Endothelial cell of umbilical vein (primary cell): ENCODE results near the gene METTL6. TPM values are rescaled to one million over a fixed set of nuclear protein-coding genes. Genes with fewer than 3 reads are reported as not detected.

Experiments used
- BruUV-seq: library from RNA; stranded (reverse); fragments of 400-500 nt; replicated peaks from 2 replicates; lab custom pipeline; 2021; lab: Mats Ljungman, UMichigan
- CTCF ChIA-PET: fragments of 300-600, 350-600 bp; sonication (Branson Sonifier 250); formaldehyde crosslinking; loops from one replicate; lab custom pipeline; 2021; ENCODE audit warnings: antibody characterized with exemption, inconsistent platforms; lab: Charles Lee
- POLR2A ChIA-PET: fragments of 300-600, 350-600 bp; sonication (Branson Sonifier 250); formaldehyde crosslinking; loops from one replicate; lab custom pipeline; 2021; ENCODE audit warnings: antibody characterized with exemption, inconsistent platforms; lab: Charles Lee
- DNase-seq: peaks from one replicate; pipeline ENCODE4 v3.0.0-alpha.2; 2011; ENCODE audit warnings: low read depth, low spot score
- FAIRE-seq: peaks from 2 replicates; lab custom pipeline; 2011; peaks lifted over from hg19 to GRCh38; lab: Jason Lieb, UNC
- H2AFZ ChIP-seq: 2 replicates; pipeline ENCODE4 v1.6.0; 2012; ENCODE audit warnings: low read depth, low read length, control low read depth, inconsistent platforms
- H3K27ac ChIP-seq: 2 replicates; pipeline ENCODE4 v1.5.1; 2011; ENCODE audit warnings: low read depth, mild to moderate bottlenecking, control low read depth, low read length, moderate library complexity; ENCODE audit not compliant: insufficient read depth
- H3K27me3 ChIP-seq, 2 experiments: 2 replicates each; pipeline versions ENCODE4 v1.6.0 to v1.6.1; 2011; ENCODE audit warnings: low read length in 2 of 2, mixed read lengths in 1 of 2; ENCODE audit not compliant: control insufficient read depth in 2 of 2, insufficient read depth in 2 of 2
- H3K36me3 ChIP-seq, 2 experiments: 2 replicates in 1 of 2; 3 replicates in 1 of 2; pipeline ENCODE4 v1.5.1; 2011; ENCODE audit warnings: low read length in 2 of 2, mild to moderate bottlenecking in 1 of 2, moderate library complexity in 1 of 2; ENCODE audit not compliant: control insufficient read depth in 2 of 2, insufficient read depth in 2 of 2; ENCODE audit errors: extremely low read depth in 1 of 2
- H3K4me1 ChIP-seq: 3 replicates; pipeline ENCODE4 v1.5.1; 2011; ENCODE audit warnings: mild to moderate bottlenecking, low read length; ENCODE audit not compliant: control insufficient read depth, insufficient read depth; ENCODE audit errors: extremely low read depth
- H3K4me2 ChIP-seq: 2 replicates; pipeline ENCODE4 v1.6.1; 2011; ENCODE audit warnings: low read length, control low read depth, mixed read lengths; ENCODE audit not compliant: insufficient read depth
- H3K4me3 ChIP-seq, 3 experiments: fragments of 200-600 bp in 1 of 3; sonication (generic), shearing (Covaris generic) in 1 of 3; replicated peaks in 1 of 3; 2 replicates each; pipeline ENCODE4 v1.5.1; 2011 to 2016; ENCODE audit warnings: control low read depth in 3 of 3, low read length in 3 of 3, mild to moderate bottlenecking in 2 of 3, inconsistent platforms in 1 of 3, low read depth in 1 of 3, moderate library complexity in 1 of 3; ENCODE audit not compliant: insufficient read depth in 1 of 3
- H3K79me2 ChIP-seq: 2 replicates; pipeline ENCODE4 v1.6.0; 2012; ENCODE audit warnings: low read length, inconsistent platforms; ENCODE audit not compliant: control insufficient read depth, insufficient read depth
- H3K9ac ChIP-seq: replicated peaks from 2 replicates; pipeline ENCODE3; 2011; ENCODE audit warnings: low read length, control low read depth; ENCODE audit not compliant: insufficient read depth; ENCODE audit errors: extremely low read depth
- H3K9me1 ChIP-seq: replicated peaks from 3 replicates; pipeline ENCODE4 v1.6.0; 2011; ENCODE audit warnings: mild to moderate bottlenecking, low read length; ENCODE audit not compliant: control insufficient read depth, insufficient read depth; ENCODE audit errors: extremely low read depth
- H3K9me3 ChIP-seq: replicated peaks from 2 replicates; pipeline ENCODE4 v1.5.1; 2012; ENCODE audit warnings: low read length, inconsistent platforms; ENCODE audit not compliant: control insufficient read depth, insufficient read depth
- H4K20me1 ChIP-seq: replicated peaks from 2 replicates; pipeline ENCODE3; 2011; ENCODE audit warnings: mild to moderate bottlenecking, low read length; ENCODE audit not compliant: control insufficient read depth, insufficient read depth; ENCODE audit errors: extremely low read depth
- EZH2 ChIP-seq: IDR thresholded peaks from 2 replicates; pipeline ENCODE4 v1.6.1; 2012; ENCODE audit warnings: borderline replicate concordance, low read depth, mild to moderate bottlenecking, moderate library complexity, low read length, inconsistent platforms; ENCODE audit not compliant: severe bottlenecking
- FOS ChIP-seq: IDR thresholded peaks from 2 replicates; pipeline ENCODE4 v1.6.1; 2011; ENCODE audit warnings: mild to moderate bottlenecking, low read length, moderate library complexity, borderline replicate concordance; ENCODE audit not compliant: insufficient read depth
- GATA2 ChIP-seq: IDR thresholded peaks from 2 replicates; pipeline ENCODE4 v1.7.0; 2011; ENCODE audit warnings: low read depth, mild to moderate bottlenecking, moderate library complexity, mixed read lengths, low read length; ENCODE audit not compliant: insufficient read length, insufficient read depth
- JUN ChIP-seq: IDR thresholded peaks from 2 replicates; pipeline ENCODE4 v1.6.1; 2011; ENCODE audit warnings: borderline replicate concordance, low read depth; ENCODE audit not compliant: insufficient read length, insufficient read depth
- MYC ChIP-seq: IDR thresholded peaks from one replicate; pipeline ENCODE4 v1.6.1; 2011; ENCODE audit warnings: mild to moderate bottlenecking, low read depth, low read length
- POLR2A ChIP-seq: IDR thresholded peaks from 2 replicates; pipeline ENCODE4 v1.6.1; 2012; ENCODE audit warnings: low read depth, mild to moderate bottlenecking, control low read depth, low read length
- POLR2AphosphoS5 ChIP-seq: IDR thresholded peaks from 2 replicates; pipeline ENCODE4 v1.6.1; 2012; ENCODE audit warnings: low read depth, mild to moderate bottlenecking, control low read depth, low read length, moderate library complexity; ENCODE audit not compliant: insufficient read depth
- dilution Hi-C: fragments of 300-500 bp; cut with MboI; formaldehyde crosslinking; loops from one replicate; pipeline ENCODE4 v1.15.0; 2019; ENCODE audit warnings: low sequenced_read_pairs; ENCODE audit not compliant: extremely low pct_ligation_motif_present
- intact Hi-C: fragments of 100-400 bp; cut with micrococcal nuclease; formaldehyde crosslinking; loops from one replicate; pipeline ENCODE4 v1.10.0; 2022
- polyA plus RNA-seq, 4 experiments: library from polyadenylated mRNA; depleted of rRNA in 3 of 4; stranded (reverse) in 3 of 4; unstranded in 1 of 4; fragments of >200 nt; gene quantifications; 2 replicates each; pipeline versions ENCODE4 v1.2.1 to v1.2.3, GENCODE V29; 2011 to 2012; ENCODE audit warnings: missing spikeins in 1 of 4
- total RNA-seq: library from RNA; stranded (reverse); gene quantifications from 2 replicates; pipeline ENCODE4 v1.2.3, GENCODE V29; 2021
- TF ChIP-seq, protein P1 (sequence below), 2 donors: IDR thresholded peaks; 1 replicate in 1 of 2; 2 replicates in 1 of 2; pipeline ENCODE4 v1.5.1; 2011; ENCODE audit warnings: low read length in 2 of 2, mild to moderate bottlenecking in 2 of 2, moderate library complexity in 2 of 2, control low read depth in 1 of 2, inconsistent platforms in 1 of 2, low read depth in 1 of 2; ENCODE audit not compliant: insufficient read depth in 1 of 2; ENCODE audit errors: extremely low read depth in 1 of 2
- TF ChIP-seq, protein P2 (sequence below): IDR thresholded peaks from 2 replicates; pipeline ENCODE4 v1.6.1; 2011; ENCODE audit not compliant: insufficient read depth, insufficient read length

METTL6 gene
- total and polyA plus RNA-seq, 2 donors (not counting 3 experiments of a cell fraction or from before 2014, with no cell fraction given): 12.7 to 19.5 TPM

DNA sequence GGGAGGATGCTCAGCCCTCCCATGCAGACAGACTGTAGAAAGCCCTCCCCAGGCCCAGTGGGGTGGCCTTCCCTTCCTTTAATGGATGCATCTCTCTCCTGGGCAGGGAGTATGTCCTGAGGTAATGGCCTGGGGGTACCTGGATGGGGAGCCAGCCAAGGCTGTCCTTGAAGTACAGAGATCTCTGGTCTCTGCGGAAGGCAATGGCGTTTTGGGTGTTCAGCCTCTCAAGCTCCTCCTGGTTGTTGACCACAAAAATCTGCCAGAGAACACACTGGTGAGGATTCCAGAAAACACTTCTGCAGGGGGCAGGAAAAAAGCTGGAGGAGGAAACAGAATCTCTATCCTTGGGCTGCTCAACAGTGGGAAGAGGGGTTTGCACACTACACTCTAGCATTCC lies 29.0 kb upstream of the METTL6 start:
- no peak for FAIRE-seq
- Histone ChIP-seq H3K36me3 (no peaks in the 10 kb centered on the region), H3K9ac (no peak overlapping the region), H4K20me1 (no peaks in the 10 kb centered on the region), H3K27me3 (no peaks in the 10 kb centered on the region), H3K79me2 (no peaks in the 10 kb centered on the region), H3K27ac (no peak overlapping the region), H3K9me3 (no peaks in the 10 kb centered on the region), H3K4me3 (no peak overlapping the region), H3K4me1 (no peaks in the 10 kb centered on the region), H2AFZ (no peak overlapping the region), H3K4me2 (no peak overlapping the region), H3K9me1 (no peaks in the 10 kb centered on the region)
- DNase-seq: no peak
- no TSS peak for BruUV-seq
- dilution Hi-C loops (no loop called here), intact Hi-C loops (no loop called here)
- CTCF ChIA-PET: no interaction called here
- TF ChIP-seq POLR2AphosphoS5: no peak
- TF ChIP-seq, protein P1, sequence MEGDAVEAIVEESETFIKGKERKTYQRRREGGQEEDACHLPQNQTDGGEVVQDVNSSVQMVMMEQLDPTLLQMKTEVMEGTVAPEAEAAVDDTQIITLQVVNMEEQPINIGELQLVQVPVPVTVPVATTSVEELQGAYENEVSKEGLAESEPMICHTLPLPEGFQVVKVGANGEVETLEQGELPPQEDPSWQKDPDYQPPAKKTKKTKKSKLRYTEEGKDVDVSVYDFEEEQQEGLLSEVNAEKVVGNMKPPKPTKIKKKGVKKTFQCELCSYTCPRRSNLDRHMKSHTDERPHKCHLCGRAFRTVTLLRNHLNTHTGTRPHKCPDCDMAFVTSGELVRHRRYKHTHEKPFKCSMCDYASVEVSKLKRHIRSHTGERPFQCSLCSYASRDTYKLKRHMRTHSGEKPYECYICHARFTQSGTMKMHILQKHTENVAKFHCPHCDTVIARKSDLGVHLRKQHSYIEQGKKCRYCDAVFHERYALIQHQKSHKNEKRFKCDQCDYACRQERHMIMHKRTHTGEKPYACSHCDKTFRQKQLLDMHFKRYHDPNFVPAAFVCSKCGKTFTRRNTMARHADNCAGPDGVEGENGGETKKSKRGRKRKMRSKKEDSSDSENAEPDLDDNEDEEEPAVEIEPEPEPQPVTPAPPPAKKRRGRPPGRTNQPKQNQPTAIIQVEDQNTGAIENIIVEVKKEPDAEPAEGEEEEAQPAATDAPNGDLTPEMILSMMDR (IDR thresholded peaks at IDR 0.05; ENCODE audit: extremely low read depth in 1 of 2, insufficient read depth in 1 of 2, low read depth in 1 of 2, low read length in 2 of 2): no peak
- TF ChIP-seq FOS: no peak
- TF ChIP-seq POLR2A: no peak
- TF ChIP-seq JUN: no peak
- TF ChIP-seq EZH2: no peak
- TF ChIP-seq, protein P2, sequence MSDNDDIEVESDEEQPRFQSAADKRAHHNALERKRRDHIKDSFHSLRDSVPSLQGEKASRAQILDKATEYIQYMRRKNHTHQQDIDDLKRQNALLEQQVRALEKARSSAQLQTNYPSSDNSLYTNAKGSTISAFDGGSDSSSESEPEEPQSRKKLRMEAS: no peak
- no peak for TF ChIP-seq MYC
- TF ChIP-seq GATA2: no peak
- POLR2A ChIA-PET: no interaction called here
